ENCODE data around the gene AADAT. TPM values are rescaled to one million over a fixed set of nuclear protein-coding genes. Genes with fewer than 3 reads are reported as not detected.

Gene AADAT
- total RNA-seq, 1 experiment from 2014 or later, result 2.7 TPM

- Histone ChIP-seq H3K36me3 (ENCODE audit: low read depth, low read length) (no peaks in the 10 kb centered on the region), H3K9me2 (replicated peaks; ENCODE audit: low read length) (no peaks in the 10 kb centered on the region), H3K79me2 (ENCODE audit: low read length) (no peaks in the 10 kb centered on the region), H3K9me3 (ENCODE audit: low read length) (no peaks in the 10 kb centered on the region), H4K20me1 (ENCODE audit: low read length) (no peaks in the 10 kb centered on the region), H3K4me2 (ENCODE audit: low read length) (no peak overlapping the region), H3K4me3 (ENCODE audit: low read length) (no peak overlapping the region), H2AFZ (ENCODE audit: low read length) (no peak overlapping the region), H3K27me3 (ENCODE audit: low read length) (peaks cover 15% of the 10 kb centered on the region; the same call in 1 of the 2 replicates), H3F3A (ENCODE audit: low read length, unreplicated experiment) (no peaks in the 10 kb centered on the region), H3K9ac (ENCODE audit: low read length) (no peak overlapping the region), H3K4me1 (ENCODE audit: insufficient read depth, low read length) (no peaks in the 10 kb centered on the region), H3K27ac (ENCODE audit: low read length) (no peak overlapping the region)
- TF ChIP-seq EZH2 (IDR thresholded peaks at IDR 0.05; ENCODE audit: low read length, unreplicated experiment) (no peak), CTCF (conservative IDR thresholded peaks at IDR 0.05; ENCODE audit: low read depth, low read length) (no peak), EZH2phosphoT487 (IDR thresholded peaks at IDR 0.05; ENCODE audit: borderline replicate concordance, low read length) (no peak)
- DNase-seq, result no peak
- ChIA-PET CTCF (no interaction called here), POLR2A (ENCODE audit: unreplicated experiment) (no interaction called here)
- intact Hi-C loops (cut with micrococcal nuclease), result no loop called here
- BruUV-seq (replicated peaks), result no TSS peak
- ATAC-seq, result no peak
Observed at GRCh38 chr4:170035845-170036244, 53.9 kb downstream of the AADAT start.

DNA sequence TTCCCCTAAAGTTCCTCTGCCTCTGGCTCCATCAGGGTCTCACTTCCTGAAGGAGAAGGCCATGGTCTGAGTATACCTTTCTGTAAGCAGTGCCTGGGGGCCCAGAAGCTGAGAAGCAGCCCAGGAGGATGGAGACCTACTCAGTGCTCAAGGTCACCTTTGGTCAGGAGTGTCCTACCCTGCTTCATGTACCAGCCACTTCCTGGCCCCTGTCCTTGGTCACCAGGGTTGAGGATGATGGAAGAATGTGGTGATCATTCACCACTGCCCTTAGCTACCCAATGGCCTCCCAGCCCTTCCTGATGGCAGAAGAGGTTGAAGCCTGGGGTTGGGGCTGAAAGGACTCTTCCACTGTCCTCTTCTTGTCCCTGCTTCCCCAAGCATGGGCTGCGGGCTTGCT is 54.5 kb downstream of the AADAT start:
- POLR2A ChIA-PET (ENCODE audit: unreplicated experiment), result no interaction called here
- CTCF ChIA-PET, result no interaction called here
- H3K4me2 ChIP-seq (ENCODE audit: low read length), result no peak overlapping the region
- peaks cover 15% of the 10 kb centered on the region; the same call in 1 of the 2 replicates for H3K27me3 ChIP-seq (ENCODE audit: low read length)
- no peaks in the 10 kb centered on the region for H3F3A ChIP-seq (ENCODE audit: low read length, unreplicated experiment)
- H3K27ac ChIP-seq (ENCODE audit: low read length), result no peak overlapping the region
- no peak overlapping the region for H3K9ac ChIP-seq (ENCODE audit: low read length)
- H3K79me2 ChIP-seq (ENCODE audit: low read length), result no peaks in the 10 kb centered on the region
- H3K9me2 ChIP-seq (replicated peaks; ENCODE audit: low read length), result no peaks in the 10 kb centered on the region
- no peaks in the 10 kb centered on the region for H4K20me1 ChIP-seq (ENCODE audit: low read length)
- no peak overlapping the region for H2AFZ ChIP-seq (ENCODE audit: low read length)
- intact Hi-C loops (cut with micrococcal nuclease), result no loop called here
- TF ChIP-seq CTCF (conservative IDR thresholded peaks at IDR 0.05; ENCODE audit: low read depth, low read length) (no peak), EZH2 (IDR thresholded peaks at IDR 0.05; ENCODE audit: low read length, unreplicated experiment) (no peak), EZH2phosphoT487 (IDR thresholded peaks at IDR 0.05; ENCODE audit: borderline replicate concordance, low read length) (no peak)
- DNase-seq (no peak), ATAC-seq (no peak)
- H3K4me1 ChIP-seq (ENCODE audit: insufficient read depth, low read length), result no peaks in the 10 kb centered on the region
- H3K4me3 ChIP-seq (ENCODE audit: low read length), result no peak overlapping the region
- no peaks in the 10 kb centered on the region for H3K36me3 ChIP-seq (ENCODE audit: low read depth, low read length)
- no peaks in the 10 kb centered on the region for H3K9me3 ChIP-seq (ENCODE audit: low read length)
- BruUV-seq (replicated peaks), result no TSS peak

DNA sequence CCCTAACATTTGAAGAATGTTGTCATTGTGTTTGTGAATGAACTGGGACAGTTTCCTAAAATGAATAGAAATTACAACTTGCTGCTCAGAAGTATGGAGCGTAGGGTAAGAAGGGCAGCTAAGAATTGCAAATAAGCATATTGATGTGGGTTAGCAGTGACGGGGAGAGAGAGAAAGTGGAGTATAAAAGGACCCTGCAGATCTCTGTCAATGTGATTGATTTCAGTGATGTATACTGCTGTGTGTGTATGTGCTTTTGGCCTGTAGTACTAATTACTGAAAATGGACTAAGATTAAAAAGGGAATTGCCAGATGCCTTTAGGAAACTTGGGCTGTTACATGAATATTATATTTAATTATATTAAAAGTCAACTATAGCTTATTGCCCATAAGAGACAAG is 55.8 kb downstream of the AADAT start:
- Histone ChIP-seq H3K9ac (ENCODE audit: low read length) (no peak overlapping the region), H3K79me2 (ENCODE audit: low read length) (no peaks in the 10 kb centered on the region), H3K27me3 (ENCODE audit: low read length) (peaks cover 15% of the 10 kb centered on the region; the same call in 1 of the 2 replicates), H3K9me3 (ENCODE audit: low read length) (no peaks in the 10 kb centered on the region), H4K20me1 (ENCODE audit: low read length) (no peaks in the 10 kb centered on the region), H3K27ac (ENCODE audit: low read length) (no peak overlapping the region), H3K4me1 (ENCODE audit: insufficient read depth, low read length) (no peaks in the 10 kb centered on the region), H3K4me2 (ENCODE audit: low read length) (no peak overlapping the region), H3F3A (ENCODE audit: low read length, unreplicated experiment) (no peaks in the 10 kb centered on the region), H2AFZ (ENCODE audit: low read length) (no peak overlapping the region), H3K36me3 (ENCODE audit: low read depth, low read length) (no peaks in the 10 kb centered on the region), H3K4me3 (ENCODE audit: low read length) (no peak overlapping the region), H3K9me2 (replicated peaks; ENCODE audit: low read length) (no peaks in the 10 kb centered on the region)
- ChIA-PET POLR2A (ENCODE audit: unreplicated experiment) (no interaction called here), CTCF (interaction anchor here (0.6 kb wide), 1 partner anchor 30 kb away, joined by 3 read pairs; no protein-coding TSS in a partner anchor)
- ATAC-seq (no peak), DNase-seq (no peak)
- intact Hi-C loops (cut with micrococcal nuclease), result no loop called here
- TF ChIP-seq EZH2 (IDR thresholded peaks at IDR 0.05; ENCODE audit: low read length, unreplicated experiment) (no peak), EZH2phosphoT487 (IDR thresholded peaks at IDR 0.05; ENCODE audit: borderline replicate concordance, low read length) (no peak), CTCF (conservative IDR thresholded peaks at IDR 0.05; ENCODE audit: low read depth, low read length) (no peak)
- no TSS peak for BruUV-seq (replicated peaks)

Data from PC-3 (cell line).